Measurements from ENCODE around the gene CPZ.

GRCh38 chr4:8645753-8646124 lies 53.2 kb downstream of the CPZ start:
- TF ChIP-seq CTCF (optimal IDR thresholded peaks at IDR 0.05 in 1 of 3, IDR thresholded peaks at IDR 0.05 in 1 of 3, conservative IDR thresholded peaks at IDR 0.05 in 1 of 3; ENCODE audit: extremely low read depth in 1 of 3, insufficient read depth in 2 of 3, low read length in 3 of 3) (no peak), EZH2 (IDR thresholded peaks at IDR 0.05; ENCODE audit: low read length) (no peak)
